GM12892 (cell line): Measurements from ENCODE around the gene XPO6.

Experiments
- POLR2A ChIP-seq: IDR thresholded peaks from 2 replicates; pipeline ENCODE4 v1.6.1; 2011; ENCODE audit warnings: low read depth, low read length, control low read depth
- POLR2AphosphoS5 ChIP-seq: IDR thresholded peaks from 2 replicates; pipeline ENCODE4 v1.6.1; 2011; ENCODE audit warnings: low read depth, low read length, control low read depth

DNA sequence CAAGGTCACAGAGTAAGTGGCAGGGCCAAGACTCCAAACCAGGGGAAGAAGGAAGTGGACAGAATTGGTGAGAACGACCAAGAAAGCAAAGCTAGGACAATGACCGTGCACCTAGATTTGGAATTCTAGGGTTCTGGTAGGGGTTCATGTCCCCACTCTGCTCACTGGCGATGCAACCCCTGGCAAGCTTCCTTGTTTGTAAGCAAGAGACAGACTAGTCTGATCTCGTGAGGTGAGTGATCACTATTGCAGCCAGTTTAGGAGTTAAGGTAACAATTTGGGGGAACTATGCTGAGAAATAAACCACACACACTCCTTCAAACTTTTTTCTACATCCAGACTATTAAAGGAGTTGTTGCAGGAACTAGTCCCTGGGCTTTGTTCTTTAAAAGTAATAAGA, 48.1 kb downstream of the XPO6 start:
- TF ChIP-seq POLR2A (no peak), POLR2AphosphoS5 (no peak)
